Measurements from ENCODE around the gene HNRNPCL1.

- TF ChIP-seq, protein P1, sequence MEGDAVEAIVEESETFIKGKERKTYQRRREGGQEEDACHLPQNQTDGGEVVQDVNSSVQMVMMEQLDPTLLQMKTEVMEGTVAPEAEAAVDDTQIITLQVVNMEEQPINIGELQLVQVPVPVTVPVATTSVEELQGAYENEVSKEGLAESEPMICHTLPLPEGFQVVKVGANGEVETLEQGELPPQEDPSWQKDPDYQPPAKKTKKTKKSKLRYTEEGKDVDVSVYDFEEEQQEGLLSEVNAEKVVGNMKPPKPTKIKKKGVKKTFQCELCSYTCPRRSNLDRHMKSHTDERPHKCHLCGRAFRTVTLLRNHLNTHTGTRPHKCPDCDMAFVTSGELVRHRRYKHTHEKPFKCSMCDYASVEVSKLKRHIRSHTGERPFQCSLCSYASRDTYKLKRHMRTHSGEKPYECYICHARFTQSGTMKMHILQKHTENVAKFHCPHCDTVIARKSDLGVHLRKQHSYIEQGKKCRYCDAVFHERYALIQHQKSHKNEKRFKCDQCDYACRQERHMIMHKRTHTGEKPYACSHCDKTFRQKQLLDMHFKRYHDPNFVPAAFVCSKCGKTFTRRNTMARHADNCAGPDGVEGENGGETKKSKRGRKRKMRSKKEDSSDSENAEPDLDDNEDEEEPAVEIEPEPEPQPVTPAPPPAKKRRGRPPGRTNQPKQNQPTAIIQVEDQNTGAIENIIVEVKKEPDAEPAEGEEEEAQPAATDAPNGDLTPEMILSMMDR (IDR thresholded peaks at IDR 0.05; ENCODE audit: low read length): no peak
- no peak for TF ChIP-seq EZH2 (IDR thresholded peaks at IDR 0.05; ENCODE audit: borderline replicate concordance, low read length)
These were observed 48.8 kb downstream of the HNRNPCL1 start for GRCh38 chr1:12799730-12800129.
